ELF-1 (cell line): ENCODE data around the gene ENC1.

Experiments used
- DNase-seq: peaks from one replicate; pipeline ENCODE4 v3.0.0-alpha.2; 2016; ENCODE audit warnings: low read depth, low spot score

ENC1 gene

GRCh38 chr5:74608736-74609601 lies 31.6 kb downstream of the ENC1 start:
- no peak for DNase-seq

DNA sequence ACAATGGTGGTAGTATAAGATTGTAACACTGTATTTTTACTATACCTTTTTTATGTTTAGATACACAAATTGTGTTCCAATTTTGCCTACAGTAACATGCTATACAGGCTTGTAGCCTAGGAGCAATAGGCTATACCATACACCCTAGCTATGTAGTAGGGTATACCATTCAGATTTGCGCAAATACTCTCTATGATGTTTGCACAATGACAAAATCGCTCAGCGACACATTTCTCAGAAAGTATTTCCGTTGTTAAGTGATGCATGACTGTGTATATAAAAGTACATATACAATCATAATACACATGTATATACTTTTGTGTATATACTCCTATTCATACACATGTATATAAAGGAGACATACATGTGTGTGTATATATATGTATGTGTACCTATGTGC lies 34.8 kb downstream of the ENC1 start:
- DNase-seq, result no peak

DNA sequence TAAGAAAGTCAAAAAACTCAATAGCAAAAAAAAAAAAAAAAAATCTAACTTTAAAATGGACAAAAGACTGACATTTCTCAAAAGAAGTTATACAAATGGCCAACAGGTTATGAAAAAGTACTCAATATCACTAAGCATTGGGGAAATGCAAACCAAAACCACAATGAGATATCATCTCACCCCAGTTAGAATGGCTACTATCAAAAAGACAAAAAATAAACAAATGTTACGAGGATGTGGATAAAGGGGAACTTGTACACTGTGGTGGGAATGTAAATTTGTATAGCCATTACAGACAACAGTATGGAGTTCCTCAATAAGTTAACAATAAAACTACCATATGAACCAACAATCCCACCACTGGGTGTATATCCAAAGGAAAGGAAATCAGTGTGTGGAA lies 37.2 kb downstream of the ENC1 start:
- no peak for DNase-seq

GRCh38 chr5:74599148-74599547 lies 41.4 kb downstream of the ENC1 start:
- no peak for DNase-seq

DNA sequence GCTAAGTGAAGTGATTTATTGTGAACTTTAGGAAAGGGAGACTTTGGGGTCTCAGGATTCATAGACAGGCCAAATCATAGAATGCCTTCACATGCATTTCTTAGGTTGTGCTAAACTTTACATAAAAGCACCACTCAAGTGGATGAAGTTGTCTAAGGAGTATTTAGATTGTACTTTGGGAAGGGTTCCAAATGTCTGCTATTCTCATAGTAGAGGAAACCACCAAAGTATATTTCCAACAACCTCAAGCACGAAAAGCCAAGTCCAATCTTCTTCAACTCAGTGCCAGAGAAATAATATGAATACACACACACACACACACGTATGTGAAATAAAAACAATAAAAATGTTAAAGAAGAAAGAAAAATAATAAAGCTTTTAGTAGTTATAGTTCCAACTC lies 41.8 kb downstream of the ENC1 start:
- no peak for DNase-seq

DNA sequence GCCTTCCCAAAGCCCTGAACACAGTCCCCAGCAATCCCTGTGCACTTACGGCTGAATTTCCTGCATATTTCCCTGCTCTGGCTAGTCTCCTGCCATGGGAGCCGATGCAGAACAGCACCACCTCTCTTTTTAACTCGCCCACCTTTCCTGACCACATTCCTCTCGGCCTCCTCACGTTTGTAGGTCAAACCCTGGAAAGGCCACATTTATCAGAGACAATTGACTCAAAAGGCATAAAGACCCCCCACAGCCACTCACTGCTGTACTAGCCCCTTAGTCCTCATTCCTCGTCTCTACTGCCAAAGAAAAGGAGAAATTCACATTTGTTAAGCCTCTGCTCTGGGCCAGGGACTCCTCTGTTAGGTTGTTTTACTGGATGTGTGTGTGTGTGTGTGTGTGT lies 43.6 kb downstream of the ENC1 start:
- peak; percentile 76 for DNase-seq

- peak; percentile 51 for DNase-seq
Measured at GRCh38 chr5:74595143-74595925, 45.2 kb downstream of the ENC1 start.

- DNase-seq, result no peak
Measured at GRCh38 chr5:74594137-74595040, 46.1 kb downstream of the ENC1 start.

- DNase-seq, result no peak
Measured at GRCh38 chr5:74589204-74590056, 51.1 kb downstream of the ENC1 start.

GRCh38 chr5:74588415-74588814 lies 52.1 kb downstream of the ENC1 start:
- no peak for DNase-seq

GRCh38 chr5:74587890-74588289 lies 52.6 kb downstream of the ENC1 start:
- DNase-seq, result no peak

GRCh38 chr5:74587300-74587699 lies 53.2 kb downstream of the ENC1 start:
- no peak for DNase-seq

DNA sequence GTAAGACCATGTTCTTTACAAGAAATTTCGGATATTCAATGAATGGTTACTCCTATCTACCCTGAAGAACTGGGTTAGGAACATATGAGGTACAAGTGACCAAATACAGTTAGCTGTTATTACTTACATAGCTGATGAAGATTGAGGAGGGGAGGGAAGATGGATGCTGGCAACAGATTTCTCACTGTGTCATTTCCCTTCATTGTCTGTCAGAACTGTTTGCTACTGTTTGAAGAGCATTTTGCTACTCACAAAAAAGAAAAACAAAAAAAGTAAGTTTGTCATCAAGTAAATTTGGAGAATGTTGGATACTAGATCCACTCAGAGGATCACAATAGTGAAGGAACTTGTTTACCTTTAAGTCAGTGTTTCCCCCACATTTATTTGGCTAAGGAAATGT lies 53.7 kb downstream of the ENC1 start:
- DNase-seq, result no peak

DNA sequence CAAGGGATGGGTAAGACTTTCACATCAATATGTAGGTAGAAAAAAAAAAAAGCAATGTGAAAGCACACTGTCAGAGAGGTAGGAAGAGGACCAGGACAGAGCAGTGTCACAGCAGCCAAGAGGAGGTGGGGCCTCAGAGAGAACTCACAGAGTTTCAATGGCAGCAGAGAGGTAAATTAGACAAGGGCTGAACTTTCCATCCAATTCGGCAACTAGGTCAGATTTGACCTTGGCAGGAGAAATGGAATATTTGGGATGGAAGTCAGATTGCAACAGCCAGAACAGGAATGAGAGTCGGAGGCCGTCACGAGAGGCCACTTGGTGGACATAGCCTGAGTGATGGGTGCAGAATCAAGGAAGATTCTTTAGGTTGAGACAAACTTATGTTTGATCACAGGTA lies 57.7 kb downstream of the ENC1 start:
- DNase-seq, result no peak

GRCh38 chr5:74581988-74582365 lies 58.6 kb downstream of the ENC1 start:
- DNase-seq, result no peak

GRCh38 chr5:74580729-74581109 lies 59.8 kb downstream of the ENC1 start:
- DNase-seq, result no peak

- no peak for DNase-seq
Measured at GRCh38 chr5:74579215-74579614, 61.3 kb downstream of the ENC1 start.

DNA sequence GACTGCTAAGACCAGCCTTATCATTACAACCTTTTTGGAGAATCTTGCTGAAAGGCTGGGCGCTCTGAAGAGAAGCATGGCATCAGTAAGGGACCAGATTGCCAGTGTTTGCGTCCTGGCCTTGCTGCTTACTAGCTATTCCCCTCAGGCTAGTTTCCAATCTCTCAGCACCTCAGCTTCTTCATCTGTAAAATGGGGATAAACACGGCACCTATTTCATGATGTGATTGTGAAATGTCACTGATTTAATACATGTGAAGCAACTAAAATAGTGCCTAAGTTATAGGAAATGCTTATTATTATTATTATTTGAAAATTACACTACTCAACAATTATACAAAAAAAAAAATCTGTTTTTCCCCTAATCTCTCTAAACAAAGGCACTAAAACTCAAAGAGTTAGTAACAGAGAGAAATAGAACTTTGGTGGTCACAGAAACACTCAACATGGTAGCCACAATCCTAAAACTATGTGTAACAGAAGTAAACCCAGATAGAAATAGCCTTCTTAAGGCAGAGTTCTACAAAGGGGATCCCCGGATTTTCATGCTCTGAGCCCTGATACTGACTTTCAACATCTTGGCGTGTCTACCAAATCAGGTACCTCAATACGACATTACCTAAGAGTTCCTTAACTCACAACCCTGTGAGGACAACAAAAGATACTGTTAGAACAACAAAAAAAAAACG lies 62.0 kb downstream of the ENC1 start:
- DNase-seq, result no peak
